HEK293 (cell line): Measurements from ENCODE around the gene NUP210.

ENCODE experiments used
- CTCF ChIA-PET: fragments of 350-600 bp; formaldehyde crosslinking; extraction: SDS; loops from one replicate; lab custom pipeline; 2021; ENCODE audit warnings: antibody characterized with exemption; lab: Yijun Ruan, JAX
- POLR2A ChIA-PET: fragments of 300-600 bp; formaldehyde crosslinking; extraction: SDS; loops from one replicate; lab custom pipeline; 2020; ENCODE audit warnings: antibody characterized with exemption, inconsistent platforms; lab: Yijun Ruan, JAX
- H3K27ac ChIP-seq: fragments of 200-500 bp; sonication (Bioruptor generic); 2 replicates; pipeline ENCODE4 v1.5.1; 2014; ENCODE audit warnings: low read depth, low read length, control low read depth, inconsistent platforms; ENCODE audit errors: extremely low read depth
- H3K36me3 ChIP-seq, 2 experiments: fragments of 200-500 bp in 1 of 2; sonication (Bioruptor generic) in 1 of 2; 1 replicate in 1 of 2; 2 replicates in 1 of 2; pipeline ENCODE4 v1.5.1; 2014 to 2017; ENCODE audit warnings: inconsistent platforms in 2 of 2, low read length in 2 of 2; ENCODE audit not compliant: control insufficient read depth in 2 of 2, insufficient read depth in 1 of 2
- H3K4me1 ChIP-seq: fragments of 200-500 bp; sonication (Bioruptor generic); 2 replicates; pipeline ENCODE4 v1.5.1; 2014; ENCODE audit warnings: mild to moderate bottlenecking, low read length, inconsistent platforms; ENCODE audit not compliant: control insufficient read depth, insufficient read depth
- H3K4me3 ChIP-seq: 2 replicates; pipeline ENCODE4 v1.5.1; 2011; ENCODE audit warnings: low read depth, mild to moderate bottlenecking, control low read depth, low read length, moderate library complexity
- H3K9me3 ChIP-seq: fragments of 200-500 bp; sonication (Bioruptor generic); 2 replicates; pipeline ENCODE4 v1.5.1; 2014; ENCODE audit warnings: low read depth, low read length, inconsistent platforms; ENCODE audit not compliant: control insufficient read depth, insufficient read depth
- AEBP2 ChIP-seq: fragments of 450-650 bp; formaldehyde crosslinking; IDR thresholded peaks from 2 replicates; pipeline ENCODE4 v1.5.1; 2016; ENCODE audit warnings: missing biosample characterization, missing genetic modification characterization, borderline replicate concordance
- BCL6B ChIP-seq: fragments of 450-650 bp; formaldehyde crosslinking; IDR thresholded peaks from 2 replicates; pipeline ENCODE4 v1.5.1; 2017; ENCODE audit warnings: missing biosample characterization, missing genetic modification characterization
- GLIS1 ChIP-seq: fragments of 450-650 bp; formaldehyde crosslinking; IDR thresholded peaks from 2 replicates; pipeline ENCODE4 v1.5.1; 2016; ENCODE audit warnings: missing biosample characterization, missing genetic modification characterization
- INSM2 ChIP-seq: fragments of 450-650 bp; formaldehyde crosslinking; IDR thresholded peaks from 2 replicates; pipeline ENCODE4 v1.5.1; 2016; ENCODE audit warnings: missing biosample characterization, missing genetic modification characterization
- KLF16 ChIP-seq: fragments of 450-650 bp; formaldehyde crosslinking; IDR thresholded peaks from 2 replicates; pipeline ENCODE4 v1.5.1; 2017; ENCODE audit warnings: missing biosample characterization, missing genetic modification characterization
- KLF17 ChIP-seq: fragments of 450-650 bp; formaldehyde crosslinking; IDR thresholded peaks from 2 replicates; pipeline ENCODE4 v1.5.1; 2016; ENCODE audit warnings: missing biosample characterization, missing genetic modification characterization
- YY2 ChIP-seq: fragments of 450-650 bp; formaldehyde crosslinking; IDR thresholded peaks from 2 replicates; pipeline ENCODE4 v1.5.1; 2016; ENCODE audit warnings: missing biosample characterization, missing genetic modification characterization
- ZBTB7A ChIP-seq: fragments of 450-650 bp; formaldehyde crosslinking; IDR thresholded peaks from 2 replicates; pipeline ENCODE4 v1.5.1; 2016; ENCODE audit warnings: low read depth, missing biosample characterization, missing genetic modification characterization
- ZBTB8A ChIP-seq: fragments of 450-650 bp; formaldehyde crosslinking; IDR thresholded peaks from 2 replicates; pipeline ENCODE4 v1.5.1; 2016; ENCODE audit warnings: missing biosample characterization, missing genetic modification characterization
- ZNF114 ChIP-seq: fragments of 450-650 bp; formaldehyde crosslinking; IDR thresholded peaks from 2 replicates; pipeline ENCODE4 v1.5.0; 2017; ENCODE audit warnings: missing biosample characterization, missing genetic modification characterization
- ZNF132 ChIP-seq: fragments of 450-650 bp; formaldehyde crosslinking; IDR thresholded peaks from 2 replicates; pipeline ENCODE4 v1.5.1; 2017; ENCODE audit warnings: missing biosample characterization, missing genetic modification characterization, borderline replicate concordance
- ZNF148 ChIP-seq: fragments of 450-650 bp; formaldehyde crosslinking; IDR thresholded peaks from 2 replicates; pipeline ENCODE4 v1.5.0; 2017; ENCODE audit warnings: missing biosample characterization, missing genetic modification characterization, borderline replicate concordance
- ZNF19 ChIP-seq: fragments of 450-650 bp; formaldehyde crosslinking; IDR thresholded peaks from 2 replicates; pipeline ENCODE4; 2016; ENCODE audit warnings: missing biosample characterization, missing genetic modification characterization, low read depth
- ZNF221 ChIP-seq: fragments of 450-650 bp; formaldehyde crosslinking; IDR thresholded peaks from 2 replicates; pipeline ENCODE4 v1.5.1; 2017; ENCODE audit warnings: missing biosample characterization, missing genetic modification characterization, borderline replicate concordance
- ZNF324 ChIP-seq: fragments of 450-650 bp; formaldehyde crosslinking; IDR thresholded peaks from 2 replicates; pipeline ENCODE4 v1.5.1; 2016; ENCODE audit warnings: missing biosample characterization, missing genetic modification characterization
- ZNF350 ChIP-seq: fragments of 450-650 bp; formaldehyde crosslinking; IDR thresholded peaks from 2 replicates; pipeline ENCODE4 v1.5.0; 2017; ENCODE audit warnings: missing biosample characterization, mild to moderate bottlenecking, missing genetic modification characterization
- ZNF529 ChIP-seq: fragments of 450-650 bp; formaldehyde crosslinking; IDR thresholded peaks from 2 replicates; pipeline ENCODE4 v1.5.1; 2017; ENCODE audit warnings: missing genetic modification characterization, missing biosample characterization; ENCODE audit not compliant: insufficient replicate concordance
- ZNF561 ChIP-seq: fragments of 450-650 bp; IDR thresholded peaks from 2 replicates; pipeline ENCODE4 v1.5.1; 2018; ENCODE audit warnings: missing biosample characterization, missing genetic modification characterization, borderline replicate concordance
- ZNF624 ChIP-seq: fragments of 450-650 bp; formaldehyde crosslinking; IDR thresholded peaks from 2 replicates; pipeline ENCODE4 v1.5.1; 2017; ENCODE audit warnings: missing biosample characterization, missing genetic modification characterization
- ZNF670 ChIP-seq: fragments of 450-650 bp; formaldehyde crosslinking; IDR thresholded peaks from 2 replicates; pipeline ENCODE4 v1.5.1; 2016; ENCODE audit warnings: missing biosample characterization, missing genetic modification characterization, low read depth
- ZNF792 ChIP-seq: fragments of 450-650 bp; formaldehyde crosslinking; IDR thresholded peaks from 2 replicates; pipeline ENCODE4 v1.5.1; 2016; ENCODE audit warnings: missing biosample characterization, missing genetic modification characterization
- ZNF830 ChIP-seq: fragments of 450-650 bp; IDR thresholded peaks from 2 replicates; pipeline ENCODE4 v1.5.0; 2018; ENCODE audit warnings: missing biosample characterization, missing genetic modification characterization, low read depth, mild to moderate bottlenecking, moderate library complexity
- ZSCAN16 ChIP-seq: fragments of 450-650 bp; formaldehyde crosslinking; IDR thresholded peaks from 2 replicates; pipeline ENCODE4 v1.5.1; 2016; ENCODE audit warnings: missing biosample characterization, missing genetic modification characterization
- ZSCAN4 ChIP-seq: fragments of 450-650 bp; formaldehyde crosslinking; IDR thresholded peaks from 2 replicates; pipeline ENCODE4 v1.5.1; 2017; ENCODE audit warnings: missing biosample characterization, missing genetic modification characterization

The NUP210 gene

GRCh38 chr3:13339833-13340232, 80.3 kb downstream of the NUP210 start:
- Histone ChIP-seq H3K4me1 (no peaks in the 10 kb centered on the region), H3K27ac (no peak overlapping the region), H3K36me3 (peaks cover 0 to 99% of the 10 kb centered on the region in 2 experiments; a peak in 1 of 3 replicates), H3K4me3 (no peak overlapping the region), H3K9me3 (no peaks in the 10 kb centered on the region)
- CTCF ChIA-PET, result no interaction called here
- no peak for TF ChIP-seq ZNF529 (tag by site-specific recombination)
- no peak for TF ChIP-seq ZBTB7A (tag by site-specific recombination)
- no peak for TF ChIP-seq ZNF624 (tag by site-specific recombination)
- TF ChIP-seq ZNF148 (tag by site-specific recombination), result no peak
- TF ChIP-seq ZNF114, result no peak
- no peak for TF ChIP-seq ZNF132 (tag by site-specific recombination)
- no peak for TF ChIP-seq ZBTB8A (tag by site-specific recombination)
- POLR2A ChIA-PET, result no interaction called here

GRCh38 chr3:13338996-13339395, 81.1 kb downstream of the NUP210 start:
- Histone ChIP-seq H3K36me3 (peaks cover 3 to 100% of the 10 kb centered on the region in 2 experiments; a peak in 2 of 3 replicates), H3K4me3 (no peak overlapping the region), H3K9me3 (no peaks in the 10 kb centered on the region), H3K27ac (no peak overlapping the region), H3K4me1 (no peaks in the 10 kb centered on the region)
- POLR2A ChIA-PET, result no interaction called here
- no peak for TF ChIP-seq ZSCAN4 (tag by site-specific recombination)
- TF ChIP-seq GLIS1, result no peak
- TF ChIP-seq KLF17, result no peak
- no peak for TF ChIP-seq ZNF19 (tag by site-specific recombination)
- TF ChIP-seq ZNF561 (tag by site-specific recombination), result no peak
- TF ChIP-seq ZNF830 (tag by site-specific recombination), result no peak
- no peak for TF ChIP-seq ZNF324 (tag by site-specific recombination)
- no peak for TF ChIP-seq ZNF792 (tag by site-specific recombination)
- TF ChIP-seq ZNF670 (tag by site-specific recombination), result no peak
- CTCF ChIA-PET, result interaction anchor here (0.6 kb wide), 1 partner anchor 81 kb away, joined by 4 read pairs; the partner anchor contains the start of gene NUP210

GRCh38 chr3:13338231-13338630, 81.9 kb downstream of the NUP210 start:
- H3K9me3 ChIP-seq, result no peaks in the 10 kb centered on the region
- no peak overlapping the region for H3K27ac ChIP-seq
- CTCF ChIA-PET, result no interaction called here
- no peak overlapping the region for H3K4me3 ChIP-seq
- peaks cover 3 to 100% of the 10 kb centered on the region in 2 experiments; a peak in 2 of 3 replicates for H3K36me3 ChIP-seq
- H3K4me1 ChIP-seq, result no peaks in the 10 kb centered on the region
- POLR2A ChIA-PET, result no interaction called here
- TF ChIP-seq ZNF350 (tag by site-specific recombination), result no peak
- no peak for TF ChIP-seq YY2
- TF ChIP-seq KLF16 (tag by site-specific recombination), result no peak
- TF ChIP-seq ZSCAN16 (tag by site-specific recombination), result no peak
- no peak for TF ChIP-seq BCL6B (tag by site-specific recombination)
- TF ChIP-seq AEBP2 (tag by site-specific recombination), result no peak
- TF ChIP-seq ZNF221 (tag by site-specific recombination), result no peak
- no peak for TF ChIP-seq INSM2 (tag by site-specific recombination)
